Esophagus muscularis mucosa (tissue), 3 donors: ENCODE measurements around the gene CCDC201.

ENCODE experiments used
- CTCF ChIP-seq, 3 experiments: fragments of 200-600 bp in 2 of 3; fragments of 450-650 bp in 1 of 3; sonication (generic) in 2 of 3; IDR thresholded peaks; one replicate each; pipeline ENCODE4 v1.5.1; 2017 to 2019; ENCODE audit warnings: antibody characterized with exemption in 3 of 3, mild to moderate bottlenecking in 2 of 3, moderate library complexity in 1 of 3
- POLR2A ChIP-seq: fragments of 450-650 bp; IDR thresholded peaks from one replicate; pipeline ENCODE4 v1.6.1; 2017; ENCODE audit warnings: antibody characterized with exemption, moderate library complexity, mild to moderate bottlenecking, low read depth
- POLR2AphosphoS5 ChIP-seq, 2 donors: sonication (generic); formaldehyde crosslinking; IDR thresholded peaks; one replicate each; pipeline ENCODE4 v1.6.1; 2017; ENCODE audit warnings: antibody characterized with exemption in 2 of 2

- TF ChIP-seq POLR2A = no peak
- TF ChIP-seq CTCF (IDR thresholded peaks at IDR 0.05) = no peak
- TF ChIP-seq POLR2AphosphoS5 (IDR thresholded peaks at IDR 0.05) = no peak
These were observed 38.0 kb upstream of the CCDC201 start for GRCh38 chr7:45910855-45911254.
